Measurements from ENCODE around the gene MAP3K1. TPM values are rescaled to one million over a fixed set of nuclear protein-coding genes. Genes with fewer than 3 reads are reported as not detected.

Gene MAP3K1
- total RNA-seq, 1 donor from 2014 or later = 10.3 TPM

DNA sequence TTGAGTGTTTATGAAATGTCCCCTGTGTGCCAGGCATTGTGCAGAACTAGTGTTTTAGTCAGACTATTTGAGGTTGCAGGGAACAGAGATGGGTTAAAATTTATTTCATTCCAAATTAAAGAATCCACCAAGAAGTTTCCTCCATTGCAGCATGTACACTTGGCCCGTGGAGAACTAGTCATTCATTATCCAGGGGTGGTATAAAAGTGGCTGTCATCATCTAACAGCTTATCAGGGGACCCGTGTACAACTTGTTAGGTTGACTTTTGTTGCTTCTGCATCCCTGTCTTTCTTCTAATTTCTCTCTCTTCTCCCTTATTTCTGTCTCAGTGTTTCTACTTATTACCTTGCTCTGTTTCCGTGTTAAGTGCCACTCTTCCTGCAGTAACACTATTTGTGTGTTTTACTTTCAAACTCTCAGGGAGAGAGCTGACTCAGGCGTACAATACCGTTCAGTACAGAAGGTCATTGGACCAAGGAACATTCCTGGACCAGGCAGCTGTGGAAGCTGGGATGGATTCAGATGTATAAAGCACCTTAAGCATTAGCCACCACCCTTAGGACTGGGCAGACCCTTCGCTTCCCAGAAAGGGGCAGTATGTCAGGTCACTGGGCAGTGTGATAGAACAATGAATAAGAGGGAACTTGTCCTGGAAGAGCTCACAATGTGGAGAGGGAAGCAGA lies 36.1 kb downstream of the MAP3K1 start:
- TF ChIP-seq, protein P1, sequence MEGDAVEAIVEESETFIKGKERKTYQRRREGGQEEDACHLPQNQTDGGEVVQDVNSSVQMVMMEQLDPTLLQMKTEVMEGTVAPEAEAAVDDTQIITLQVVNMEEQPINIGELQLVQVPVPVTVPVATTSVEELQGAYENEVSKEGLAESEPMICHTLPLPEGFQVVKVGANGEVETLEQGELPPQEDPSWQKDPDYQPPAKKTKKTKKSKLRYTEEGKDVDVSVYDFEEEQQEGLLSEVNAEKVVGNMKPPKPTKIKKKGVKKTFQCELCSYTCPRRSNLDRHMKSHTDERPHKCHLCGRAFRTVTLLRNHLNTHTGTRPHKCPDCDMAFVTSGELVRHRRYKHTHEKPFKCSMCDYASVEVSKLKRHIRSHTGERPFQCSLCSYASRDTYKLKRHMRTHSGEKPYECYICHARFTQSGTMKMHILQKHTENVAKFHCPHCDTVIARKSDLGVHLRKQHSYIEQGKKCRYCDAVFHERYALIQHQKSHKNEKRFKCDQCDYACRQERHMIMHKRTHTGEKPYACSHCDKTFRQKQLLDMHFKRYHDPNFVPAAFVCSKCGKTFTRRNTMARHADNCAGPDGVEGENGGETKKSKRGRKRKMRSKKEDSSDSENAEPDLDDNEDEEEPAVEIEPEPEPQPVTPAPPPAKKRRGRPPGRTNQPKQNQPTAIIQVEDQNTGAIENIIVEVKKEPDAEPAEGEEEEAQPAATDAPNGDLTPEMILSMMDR (IDR thresholded peaks at IDR 0.05; ENCODE audit: insufficient read depth, low read length, severe bottlenecking) = no peak
- FAIRE-seq (no peak), DNase-seq (ENCODE audit: low read depth) (no peak)

GRCh38 chr5:56852228-56853000 lies 37.1 kb downstream of the MAP3K1 start:
- DNase-seq (ENCODE audit: low read depth) (peak; percentile 15), FAIRE-seq (no peak)
- H3K27me3 ChIP-seq (ENCODE audit: control insufficient read depth, insufficient read depth, low read length) = no peaks in the 10 kb centered on the region
- no peaks in the 10 kb centered on the region for H3K36me3 ChIP-seq (ENCODE audit: control insufficient read depth, insufficient read depth, low read length)
- H3K4me3 ChIP-seq (ENCODE audit: low read depth, low read length) = no peak overlapping the region
- TF ChIP-seq, protein P1 (IDR thresholded peaks at IDR 0.05; ENCODE audit: insufficient read depth, low read length, severe bottlenecking) = no peak

More for the DNA sequence above, 36.1 kb downstream of the MAP3K1 start:
- no peaks in the 10 kb centered on the region for H3K36me3 ChIP-seq (ENCODE audit: control insufficient read depth, insufficient read depth, low read length)
- no peaks in the 10 kb centered on the region for H3K27me3 ChIP-seq (ENCODE audit: control insufficient read depth, insufficient read depth, low read length)
- no peak overlapping the region for H3K4me3 ChIP-seq (ENCODE audit: low read depth, low read length)

DNA sequence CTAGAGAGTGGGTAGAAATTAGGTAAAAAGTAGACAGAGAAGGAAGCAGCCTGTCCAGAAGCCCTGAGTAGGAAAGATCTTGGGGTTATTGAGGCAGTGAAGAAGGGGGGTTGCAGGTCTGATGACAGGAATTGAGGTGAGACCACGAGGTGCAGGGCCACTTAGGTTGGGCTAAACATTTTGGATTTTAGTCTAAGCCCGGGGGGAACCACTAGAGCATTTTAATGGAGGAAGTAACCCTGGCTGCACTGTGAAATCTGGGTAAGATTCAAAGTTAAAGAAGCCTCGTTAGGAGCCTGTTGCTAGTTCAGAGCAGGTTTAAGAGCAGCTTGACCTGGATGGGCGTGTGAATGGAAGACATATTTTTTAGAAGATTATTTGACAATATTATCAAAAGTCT lies 38.3 kb downstream of the MAP3K1 start:
- FAIRE-seq = no peak

DNA sequence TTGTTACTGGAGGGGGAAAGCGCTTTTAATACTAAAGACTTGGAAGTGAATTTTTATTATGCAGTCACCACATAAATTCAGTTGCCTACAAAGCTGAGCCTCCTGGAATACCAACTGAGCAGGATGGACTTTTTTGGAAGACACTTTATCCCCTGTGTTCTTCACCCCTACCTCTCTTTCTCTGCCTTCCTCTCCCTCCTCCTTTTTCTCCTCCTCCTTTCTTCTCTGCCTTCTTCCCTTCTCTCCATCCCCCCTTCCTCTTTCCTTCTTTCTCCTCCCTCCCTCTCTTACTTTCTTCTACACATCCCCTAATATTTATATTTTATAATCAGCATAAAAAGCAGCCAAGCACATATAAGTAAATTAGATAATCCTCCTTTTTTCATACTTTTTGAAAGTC lies 39.6 kb downstream of the MAP3K1 start:
- TF ChIP-seq, protein P1 (IDR thresholded peaks at IDR 0.05; ENCODE audit: insufficient read depth, low read length, severe bottlenecking) = no peak
- no peaks in the 10 kb centered on the region for H3K27me3 ChIP-seq (ENCODE audit: control insufficient read depth, insufficient read depth, low read length)
- peaks cover under 1% of the 10 kb centered on the region for H3K36me3 ChIP-seq (ENCODE audit: control insufficient read depth, insufficient read depth, low read length)
- FAIRE-seq (no peak), DNase-seq (ENCODE audit: low read depth) (no peak)
- H3K4me3 ChIP-seq (ENCODE audit: low read depth, low read length) = no peak overlapping the region

More for the DNA sequence above, 38.3 kb downstream of the MAP3K1 start:
- no peak overlapping the region for H3K4me3 ChIP-seq (ENCODE audit: low read depth, low read length)
- TF ChIP-seq, protein P1 (IDR thresholded peaks at IDR 0.05; ENCODE audit: insufficient read depth, low read length, severe bottlenecking) = no peak
- H3K36me3 ChIP-seq (ENCODE audit: control insufficient read depth, insufficient read depth, low read length) = no peaks in the 10 kb centered on the region
- DNase-seq (ENCODE audit: low read depth) = no peak
- no peaks in the 10 kb centered on the region for H3K27me3 ChIP-seq (ENCODE audit: control insufficient read depth, insufficient read depth, low read length)

GRCh38 chr5:56856541-56857178 lies 41.3 kb downstream of the MAP3K1 start:
- Histone ChIP-seq H3K36me3 (ENCODE audit: control insufficient read depth, insufficient read depth, low read length) (peaks cover 1% of the 10 kb centered on the region), H3K4me3 (ENCODE audit: low read depth, low read length) (no peak overlapping the region), H3K27me3 (ENCODE audit: control insufficient read depth, insufficient read depth, low read length) (no peaks in the 10 kb centered on the region)
- FAIRE-seq (no peak), DNase-seq (ENCODE audit: low read depth) (no peak)
- TF ChIP-seq, protein P1 (IDR thresholded peaks at IDR 0.05; ENCODE audit: insufficient read depth, low read length, severe bottlenecking) = no peak

Data from bronchial epithelial cell (primary cell).